A673 (cell line): ENCODE data around the gene WDR59.

ENCODE experiments used
- CTCF ChIP-seq: fragments of 300-800, 200-600 bp; sonication (generic); conservative IDR thresholded peaks from 2 replicates; pipeline ENCODE4 v1.5.1; 2017; ENCODE audit warnings: low read depth, mild to moderate bottlenecking, antibody characterized with exemption, low read length, moderate library complexity, mixed read lengths
- EZH2 ChIP-seq: fragments of 200-600 bp; sonication (generic); IDR thresholded peaks from 2 replicates; pipeline ENCODE4 v1.6.1; 2017; ENCODE audit warnings: borderline replicate concordance, low read depth, mild to moderate bottlenecking, mixed read lengths, antibody characterized with exemption, low read length; ENCODE audit not compliant: poor library complexity, severe bottlenecking

GRCh38 chr16:74888232-74888862 lies 96.6 kb downstream of the WDR59 start:
- TF ChIP-seq CTCF (no peak), EZH2 (no peak)
